Measurements from ENCODE around the gene OR4E1. TPM values are rescaled to one million over a fixed set of nuclear protein-coding genes. Genes with fewer than 3 reads are reported as not detected.

The OR4E1 gene
- total RNA-seq, 2 donors from 2014 or later = not detected

DNA sequence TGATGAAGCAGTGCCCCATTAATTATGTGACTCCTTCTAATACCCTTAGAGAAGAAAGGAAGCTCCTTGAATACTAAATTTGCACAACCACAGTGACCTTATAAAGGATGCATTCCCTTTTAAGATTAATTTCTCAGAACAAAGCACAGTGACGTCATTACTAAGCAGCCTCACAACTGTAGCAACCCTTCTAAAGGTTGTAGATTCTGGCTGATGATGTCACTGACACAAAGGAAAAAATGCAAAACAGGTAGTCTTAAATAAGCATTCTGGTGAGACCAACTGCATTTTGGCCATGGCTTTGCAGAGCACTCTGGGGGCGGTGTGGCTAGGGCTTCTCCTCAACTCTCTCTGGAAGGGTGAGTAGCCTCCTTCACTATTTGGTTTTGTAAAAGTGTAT is 38.4 kb upstream of the OR4E1 start:
- Histone ChIP-seq H3K27me3 (no peaks in the 10 kb centered on the region), H3K9me3 (peaks cover 0 to 8% (median 0%) of the 10 kb centered on the region in 3 donors), H3K36me3 (replicated peaks in 1 of 2; ENCODE audit: insufficient read depth in 1 of 2, low read depth in 2 of 2) (no peaks in the 10 kb centered on the region), H3K27ac (no peak overlapping the region), H3K4me3 (no peak overlapping the region), H3K4me1 (no peaks in the 10 kb centered on the region)
- intact Hi-C loops (cut with DNase I) = no loop called here
- no peak for TF ChIP-seq CTCF (IDR thresholded peaks at IDR 0.05)
- no peak for TF ChIP-seq POLR2A (IDR thresholded peaks at IDR 0.05)
- ATAC-seq (no peak), DNase-seq (no peak)
- WGBS, 2 donors = 63 to 66% methylated on average over 2 of the region's 2 CpGs

DNA sequence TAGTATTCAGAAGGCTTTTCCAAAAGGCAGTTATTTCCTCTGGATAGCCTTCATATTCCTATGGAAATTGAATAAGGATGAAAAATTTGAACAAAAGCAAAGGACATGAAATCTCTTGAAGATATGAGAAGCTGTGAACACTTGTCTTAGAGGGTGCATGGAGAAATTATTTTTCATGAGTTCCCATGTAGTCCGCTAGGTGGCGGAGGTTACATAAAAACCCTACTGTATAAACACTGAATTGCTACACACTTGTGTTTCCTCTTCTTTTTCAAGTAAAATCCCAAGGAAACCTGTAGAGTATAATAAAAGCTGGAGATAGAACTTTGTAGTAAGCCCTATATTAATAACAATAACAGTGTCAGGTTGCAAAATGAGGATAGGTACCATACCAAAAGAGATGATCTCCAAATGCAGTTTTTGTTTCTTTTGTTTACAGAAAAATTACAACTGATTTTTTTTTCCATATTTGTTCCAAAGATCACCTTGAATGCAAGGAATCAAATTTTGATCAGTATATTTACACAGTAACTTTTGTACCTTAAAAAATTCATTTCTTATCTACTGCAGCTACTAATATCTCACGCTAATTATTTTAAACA is 37.8 kb upstream of the OR4E1 start:
- Histone ChIP-seq H3K4me1 (no peaks in the 10 kb centered on the region), H3K4me3 (no peak overlapping the region), H3K27ac (no peak overlapping the region), H3K9me3 (peaks cover 0 to 13% (median 0%) of the 10 kb centered on the region in 3 donors), H3K27me3 (no peaks in the 10 kb centered on the region), H3K36me3 (replicated peaks in 1 of 2; ENCODE audit: insufficient read depth in 1 of 2, low read depth in 2 of 2) (no peaks in the 10 kb centered on the region)
- DNase-seq (peak; percentile 12 to 24 (median 18)), ATAC-seq (peak; percentile 56)
- TF ChIP-seq POLR2A (IDR thresholded peaks at IDR 0.05) (no peak), CTCF (IDR thresholded peaks at IDR 0.05) (peak; percentile 25 to 69 (median 63))
- intact Hi-C loops (cut with DNase I) = no loop called here
- 8 to 18% methylated on average over 3 of the region's 3 CpGs for WGBS, 2 donors

DNA sequence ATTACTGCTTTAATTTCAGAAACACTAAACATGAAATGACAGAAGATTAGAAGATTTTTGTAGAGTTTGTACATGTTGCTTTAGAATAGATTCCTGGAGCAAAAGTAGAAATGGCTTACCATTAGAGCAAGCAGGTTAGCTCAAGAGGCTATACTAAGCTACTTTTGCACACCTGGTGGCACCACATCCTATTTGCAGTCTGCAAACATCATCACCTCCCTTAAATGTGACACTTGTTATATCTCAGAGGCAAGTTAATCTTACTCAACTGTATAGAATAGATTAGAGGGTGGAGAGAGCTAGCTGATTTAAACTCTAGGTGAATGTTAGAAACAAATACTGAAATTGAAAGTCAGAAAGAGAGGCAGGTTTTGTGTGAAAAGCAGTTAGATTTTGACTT is 30.7 kb upstream of the OR4E1 start:
- Histone ChIP-seq H3K4me3 (no peak overlapping the region), H3K9me3 (peaks cover 0 to 14% (median 0%) of the 10 kb centered on the region in 3 donors), H3K36me3 (replicated peaks in 1 of 2; ENCODE audit: insufficient read depth in 1 of 2, low read depth in 2 of 2) (no peaks in the 10 kb centered on the region), H3K4me1 (no peaks in the 10 kb centered on the region), H3K27ac (no peak overlapping the region), H3K27me3 (no peaks in the 10 kb centered on the region)
- TF ChIP-seq CTCF (IDR thresholded peaks at IDR 0.05) = no peak
- no peak for TF ChIP-seq POLR2A (IDR thresholded peaks at IDR 0.05)
- ATAC-seq (no peak), DNase-seq (no peak)
- intact Hi-C loops (cut with DNase I) = no loop called here

DNA sequence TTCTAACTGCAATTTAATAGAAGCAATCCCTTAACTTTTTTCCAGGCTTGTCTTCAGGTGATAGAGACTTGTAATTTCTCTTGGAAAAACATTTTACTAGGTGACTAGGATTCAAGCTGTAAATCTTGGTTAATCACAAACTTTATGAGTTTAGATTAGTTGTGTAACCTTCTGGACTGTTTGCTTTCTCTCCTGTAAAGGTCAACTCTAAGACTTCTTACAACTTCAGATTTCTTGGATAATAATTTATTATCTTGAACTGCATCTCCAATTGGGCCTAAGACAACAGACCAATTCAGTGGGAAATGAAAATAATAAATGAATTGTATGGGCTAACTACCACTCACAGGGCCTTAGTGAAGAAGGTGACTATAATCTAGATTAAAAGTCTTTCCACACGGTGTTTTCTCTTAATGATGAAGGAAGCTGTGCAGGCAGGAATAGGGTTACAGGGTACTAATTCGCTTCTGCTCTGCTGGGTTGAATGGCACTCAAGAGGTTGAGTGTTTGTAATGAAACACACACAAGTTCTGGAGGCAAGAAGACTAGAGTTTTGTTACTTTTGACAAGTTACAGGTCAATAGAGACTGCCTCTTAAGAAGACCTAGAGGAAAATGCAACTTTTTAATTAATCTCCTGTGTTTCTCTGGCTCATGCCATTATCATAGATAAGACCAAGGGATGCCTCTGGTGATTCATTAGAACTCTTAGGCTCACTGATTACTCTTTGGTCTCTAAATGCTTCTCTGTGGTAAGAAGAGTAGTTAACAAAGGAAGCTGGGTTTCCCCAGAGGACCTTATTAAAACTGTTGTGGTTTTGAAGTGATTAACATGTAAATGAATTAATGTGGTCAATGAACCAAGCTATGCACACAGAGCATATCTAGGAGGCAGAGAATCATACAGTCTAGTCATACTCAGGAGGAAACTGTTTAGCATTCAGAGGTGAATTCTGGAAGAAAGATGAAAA is 30.0 kb upstream of the OR4E1 start:
- 39 to 53% methylated on average over 2 of the region's 2 CpGs for WGBS, 2 donors
- H3K9me3 ChIP-seq = peaks cover 0 to 11% (median 0%) of the 10 kb centered on the region in 3 donors
- H3K27ac ChIP-seq = no peak overlapping the region
- DNase-seq = no peak
- H3K4me3 ChIP-seq = no peak overlapping the region
- intact Hi-C loops (cut with DNase I) = no loop called here
- ATAC-seq = no peak
- no peaks in the 10 kb centered on the region for H3K27me3 ChIP-seq
- H3K4me1 ChIP-seq = no peaks in the 10 kb centered on the region
- H3K36me3 ChIP-seq (replicated peaks in 1 of 2; ENCODE audit: insufficient read depth in 1 of 2, low read depth in 2 of 2) = no peaks in the 10 kb centered on the region
- TF ChIP-seq POLR2A (IDR thresholded peaks at IDR 0.05) (no peak), CTCF (IDR thresholded peaks at IDR 0.05) (no peak)
